ENCODE measurements around the gene ECE2. TPM values are rescaled to one million over a fixed set of nuclear protein-coding genes. Genes with fewer than 3 reads are reported as not detected.

The ECE2 gene
- polyA plus RNA-seq, 1 donor from 2014 or later: 0.22 TPM

DNA sequence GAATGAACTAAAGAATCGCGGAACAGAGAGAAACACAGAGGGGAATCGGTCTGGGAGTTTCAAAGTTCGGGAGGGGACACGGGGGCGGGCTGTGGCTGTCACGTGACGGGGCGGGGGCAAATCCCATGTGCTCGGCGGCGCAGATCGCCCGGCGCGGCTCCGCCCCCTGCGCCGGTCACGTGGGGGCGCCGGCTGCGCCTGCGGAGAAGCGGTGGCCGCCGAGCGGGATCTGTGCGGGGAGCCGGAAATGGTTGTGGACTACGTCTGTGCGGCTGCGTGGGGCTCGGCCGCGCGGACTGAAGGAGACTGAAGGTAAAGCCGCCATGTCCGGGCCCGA, 38.5 kb downstream of the ECE2 start, which contains the start of gene EIF4G1:
Gene EIF4G1 (plus strand): TSS at position 244 of the 337 bp plus-strand sequence. CDS start 1,191 bp downstream, outside the sequence.
- Histone ChIP-seq H2AFZ (ENCODE audit: low read depth, low read length) (peak within 1 kb of the TSS; percentile 60), H3K27ac (ENCODE audit: low read length) (peak within 1 kb of the TSS; percentile 62), H3K9me3 (ENCODE audit: low read length) (no peaks in the 10 kb centered on the region), H3K4me2 (ENCODE audit: low read length) (peak within 1 kb of the TSS; percentile 89), H3K36me3 (ENCODE audit: insufficient read depth, low read length) (no peaks in the 10 kb centered on the region), H3K9ac (ENCODE audit: low read length) (peak within 1 kb of the TSS; percentile 81), H4K20me1 (ENCODE audit: insufficient read depth) (no peaks in the 10 kb centered on the region), H3F3A (ENCODE audit: insufficient read depth, low read length, poor library complexity, severe bottlenecking) (no peaks in the 10 kb centered on the region), H3K79me2 (replicated peaks; ENCODE audit: insufficient read depth, low read length) (peaks cover 31% of the 10 kb centered on the region), H3K27me3 (ENCODE audit: insufficient read depth, low read depth, low read length) (no peaks in the 10 kb centered on the region), H3K4me3 (ENCODE audit: low read length) (peak within 1 kb of the TSS; percentile 87), H3K9me2 (ENCODE audit: insufficient read depth, low read length) (no peaks in the 10 kb centered on the region)
- TF ChIP-seq MXI1 (conservative IDR thresholded peaks at IDR 0.05; ENCODE audit: poor library complexity, severe bottlenecking) (peak; percentile 39), RAD21 (conservative IDR thresholded peaks at IDR 0.05) (no peak), POLR2AphosphoS5 (IDR thresholded peaks at IDR 0.05) (peak; percentile 80), SMC3 (conservative IDR thresholded peaks at IDR 0.05; ENCODE audit: poor library complexity) (no peak), EP300 (conservative IDR thresholded peaks at IDR 0.05; ENCODE audit: poor library complexity, severe bottlenecking) (no peak), TAF1 (IDR thresholded peaks at IDR 0.05; ENCODE audit: low read depth) (no peak), EZH2 (IDR thresholded peaks at IDR 0.05; ENCODE audit: borderline replicate concordance, insufficient read depth, low read length, poor library complexity, severe bottlenecking) (no peak)
- TF ChIP-seq, protein P1, sequence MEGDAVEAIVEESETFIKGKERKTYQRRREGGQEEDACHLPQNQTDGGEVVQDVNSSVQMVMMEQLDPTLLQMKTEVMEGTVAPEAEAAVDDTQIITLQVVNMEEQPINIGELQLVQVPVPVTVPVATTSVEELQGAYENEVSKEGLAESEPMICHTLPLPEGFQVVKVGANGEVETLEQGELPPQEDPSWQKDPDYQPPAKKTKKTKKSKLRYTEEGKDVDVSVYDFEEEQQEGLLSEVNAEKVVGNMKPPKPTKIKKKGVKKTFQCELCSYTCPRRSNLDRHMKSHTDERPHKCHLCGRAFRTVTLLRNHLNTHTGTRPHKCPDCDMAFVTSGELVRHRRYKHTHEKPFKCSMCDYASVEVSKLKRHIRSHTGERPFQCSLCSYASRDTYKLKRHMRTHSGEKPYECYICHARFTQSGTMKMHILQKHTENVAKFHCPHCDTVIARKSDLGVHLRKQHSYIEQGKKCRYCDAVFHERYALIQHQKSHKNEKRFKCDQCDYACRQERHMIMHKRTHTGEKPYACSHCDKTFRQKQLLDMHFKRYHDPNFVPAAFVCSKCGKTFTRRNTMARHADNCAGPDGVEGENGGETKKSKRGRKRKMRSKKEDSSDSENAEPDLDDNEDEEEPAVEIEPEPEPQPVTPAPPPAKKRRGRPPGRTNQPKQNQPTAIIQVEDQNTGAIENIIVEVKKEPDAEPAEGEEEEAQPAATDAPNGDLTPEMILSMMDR (IDR thresholded peaks at IDR 0.05; ENCODE audit: poor library complexity, severe bottlenecking): no peak
- TF ChIP-seq, protein P2, sequence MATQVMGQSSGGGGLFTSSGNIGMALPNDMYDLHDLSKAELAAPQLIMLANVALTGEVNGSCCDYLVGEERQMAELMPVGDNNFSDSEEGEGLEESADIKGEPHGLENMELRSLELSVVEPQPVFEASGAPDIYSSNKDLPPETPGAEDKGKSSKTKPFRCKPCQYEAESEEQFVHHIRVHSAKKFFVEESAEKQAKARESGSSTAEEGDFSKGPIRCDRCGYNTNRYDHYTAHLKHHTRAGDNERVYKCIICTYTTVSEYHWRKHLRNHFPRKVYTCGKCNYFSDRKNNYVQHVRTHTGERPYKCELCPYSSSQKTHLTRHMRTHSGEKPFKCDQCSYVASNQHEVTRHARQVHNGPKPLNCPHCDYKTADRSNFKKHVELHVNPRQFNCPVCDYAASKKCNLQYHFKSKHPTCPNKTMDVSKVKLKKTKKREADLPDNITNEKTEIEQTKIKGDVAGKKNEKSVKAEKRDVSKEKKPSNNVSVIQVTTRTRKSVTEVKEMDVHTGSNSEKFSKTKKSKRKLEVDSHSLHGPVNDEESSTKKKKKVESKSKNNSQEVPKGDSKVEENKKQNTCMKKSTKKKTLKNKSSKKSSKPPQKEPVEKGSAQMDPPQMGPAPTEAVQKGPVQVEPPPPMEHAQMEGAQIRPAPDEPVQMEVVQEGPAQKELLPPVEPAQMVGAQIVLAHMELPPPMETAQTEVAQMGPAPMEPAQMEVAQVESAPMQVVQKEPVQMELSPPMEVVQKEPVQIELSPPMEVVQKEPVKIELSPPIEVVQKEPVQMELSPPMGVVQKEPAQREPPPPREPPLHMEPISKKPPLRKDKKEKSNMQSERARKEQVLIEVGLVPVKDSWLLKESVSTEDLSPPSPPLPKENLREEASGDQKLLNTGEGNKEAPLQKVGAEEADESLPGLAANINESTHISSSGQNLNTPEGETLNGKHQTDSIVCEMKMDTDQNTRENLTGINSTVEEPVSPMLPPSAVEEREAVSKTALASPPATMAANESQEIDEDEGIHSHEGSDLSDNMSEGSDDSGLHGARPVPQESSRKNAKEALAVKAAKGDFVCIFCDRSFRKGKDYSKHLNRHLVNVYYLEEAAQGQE (IDR thresholded peaks at IDR 0.05; ENCODE audit: borderline replicate concordance): peak; percentile 38

DNA sequence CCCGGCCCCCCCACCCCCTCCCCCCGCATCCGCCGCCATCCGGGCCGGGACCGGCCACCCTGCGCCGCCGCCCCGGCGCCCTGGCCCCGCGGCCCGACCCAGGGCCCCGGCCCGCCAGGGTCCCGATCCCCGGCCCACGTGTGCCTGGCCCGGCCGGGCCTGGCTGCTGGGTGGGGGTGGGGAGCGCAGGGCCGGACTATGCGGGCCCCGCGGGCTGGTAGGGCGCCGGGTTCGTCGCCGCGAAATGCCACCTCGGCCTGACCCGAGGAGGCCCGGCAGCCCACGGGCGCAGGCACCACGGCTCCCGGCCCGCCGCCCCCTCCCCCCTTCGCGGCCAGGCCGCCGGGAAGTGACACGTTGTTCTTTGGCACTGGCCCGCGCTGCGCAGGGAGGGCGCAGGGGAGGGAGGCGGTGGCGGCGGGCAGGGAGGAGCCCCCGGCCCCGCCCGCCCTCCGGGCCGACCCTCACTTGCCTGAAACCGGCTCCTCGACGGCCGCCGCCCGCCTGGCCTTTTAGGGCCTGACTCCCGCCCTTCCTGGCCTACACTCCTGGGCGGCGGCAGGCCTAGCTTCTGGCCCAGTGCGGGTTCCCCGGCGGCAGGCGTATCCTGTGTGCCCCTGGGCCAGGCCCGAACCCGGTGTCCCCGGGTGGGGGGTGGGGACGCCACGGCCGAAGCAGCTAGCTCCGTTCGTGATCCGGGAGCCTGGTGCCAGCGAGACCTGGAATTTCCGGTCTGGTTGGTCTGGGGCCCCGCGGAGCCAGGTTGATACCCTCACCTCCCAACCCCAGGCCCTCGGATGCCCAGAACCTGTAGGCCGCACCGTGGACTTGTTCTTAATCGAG, 39.1 kb downstream of the ECE2 start:
- peak overlapping the region; percentile 62 for H3K27ac ChIP-seq (ENCODE audit: low read length)
- peaks cover 35% of the 10 kb centered on the region for H3K79me2 ChIP-seq (replicated peaks; ENCODE audit: insufficient read depth, low read length)
- peak overlapping the region; percentile 81 for H3K9ac ChIP-seq (ENCODE audit: low read length)
- H3K4me2 ChIP-seq (ENCODE audit: low read length): peak overlapping the region; percentile 89
- TF ChIP-seq EZH2 (IDR thresholded peaks at IDR 0.05; ENCODE audit: borderline replicate concordance, insufficient read depth, low read length, poor library complexity, severe bottlenecking) (no peak), MXI1 (conservative IDR thresholded peaks at IDR 0.05; ENCODE audit: poor library complexity, severe bottlenecking) (peak; percentile 68), EP300 (conservative IDR thresholded peaks at IDR 0.05; ENCODE audit: poor library complexity, severe bottlenecking) (no peak), RAD21 (conservative IDR thresholded peaks at IDR 0.05) (no peak), POLR2AphosphoS5 (IDR thresholded peaks at IDR 0.05) (no peak), TAF1 (IDR thresholded peaks at IDR 0.05; ENCODE audit: low read depth) (no peak)
- TF ChIP-seq, protein P2 (IDR thresholded peaks at IDR 0.05; ENCODE audit: borderline replicate concordance): peak; percentile 25
- TF ChIP-seq, protein P1 (IDR thresholded peaks at IDR 0.05; ENCODE audit: poor library complexity, severe bottlenecking): no peak
- no peaks in the 10 kb centered on the region for H3K36me3 ChIP-seq (ENCODE audit: insufficient read depth, low read length)
- H3K9me2 ChIP-seq (ENCODE audit: insufficient read depth, low read length): no peaks in the 10 kb centered on the region
- H4K20me1 ChIP-seq (ENCODE audit: insufficient read depth): no peaks in the 10 kb centered on the region
- no peaks in the 10 kb centered on the region for H3K27me3 ChIP-seq (ENCODE audit: insufficient read depth, low read depth, low read length)
- peak overlapping the region; percentile 87 for H3K4me3 ChIP-seq (ENCODE audit: low read length)
- no peak overlapping the region for H2AFZ ChIP-seq (ENCODE audit: low read depth, low read length)
- H3K9me3 ChIP-seq (ENCODE audit: low read length): no peaks in the 10 kb centered on the region
- no peaks in the 10 kb centered on the region for H3F3A ChIP-seq (ENCODE audit: insufficient read depth, low read length, poor library complexity, severe bottlenecking)
